HEK293 (cell line): ENCODE results near the gene ZNF37A.

ENCODE experiments used
- CTCF ChIA-PET: fragments of 350-600 bp; formaldehyde crosslinking; extraction: SDS; loops from one replicate; lab custom pipeline; 2021; ENCODE audit warnings: antibody characterized with exemption; lab: Yijun Ruan, JAX
- POLR2A ChIA-PET: fragments of 300-600 bp; formaldehyde crosslinking; extraction: SDS; loops from one replicate; lab custom pipeline; 2020; ENCODE audit warnings: antibody characterized with exemption, inconsistent platforms; lab: Yijun Ruan, JAX
- H3K27ac ChIP-seq: fragments of 200-500 bp; sonication (Bioruptor generic); 2 replicates; pipeline ENCODE4 v1.5.1; 2014; ENCODE audit warnings: low read depth, low read length, control low read depth, inconsistent platforms; ENCODE audit errors: extremely low read depth
- H3K36me3 ChIP-seq, 2 experiments: fragments of 200-500 bp in 1 of 2; sonication (Bioruptor generic) in 1 of 2; 1 replicate in 1 of 2; 2 replicates in 1 of 2; pipeline ENCODE4 v1.5.1; 2014 to 2017; ENCODE audit warnings: inconsistent platforms in 2 of 2, low read length in 2 of 2; ENCODE audit not compliant: control insufficient read depth in 2 of 2, insufficient read depth in 1 of 2
- H3K4me1 ChIP-seq: fragments of 200-500 bp; sonication (Bioruptor generic); 2 replicates; pipeline ENCODE4 v1.5.1; 2014; ENCODE audit warnings: mild to moderate bottlenecking, low read length, inconsistent platforms; ENCODE audit not compliant: control insufficient read depth, insufficient read depth
- H3K4me3 ChIP-seq: 2 replicates; pipeline ENCODE4 v1.5.1; 2011; ENCODE audit warnings: low read depth, mild to moderate bottlenecking, control low read depth, low read length, moderate library complexity
- H3K9me3 ChIP-seq: fragments of 200-500 bp; sonication (Bioruptor generic); 2 replicates; pipeline ENCODE4 v1.5.1; 2014; ENCODE audit warnings: low read depth, low read length, inconsistent platforms; ENCODE audit not compliant: control insufficient read depth, insufficient read depth
- MEIS1 ChIP-seq: sonication (generic); formaldehyde crosslinking; IDR thresholded peaks from 2 replicates; pipeline ENCODE4 v1.8.1; 2022; ENCODE audit warnings: missing genetic modification reagents, mild to moderate bottlenecking, borderline replicate concordance
- OSR2 ChIP-seq: fragments of 450-650 bp; formaldehyde crosslinking; IDR thresholded peaks from 2 replicates; pipeline ENCODE4 v1.5.1; 2016; ENCODE audit warnings: missing biosample characterization, missing genetic modification characterization
- TCF7L2 ChIP-seq: IDR thresholded peaks from 2 replicates; pipeline ENCODE4 v1.6.1; 2011; ENCODE audit warnings: low read depth, mild to moderate bottlenecking, inconsistent platforms, low read length, moderate library complexity, borderline replicate concordance
- ZBTB11 ChIP-seq: fragments of 450-650 bp; formaldehyde crosslinking; conservative IDR thresholded peaks from 2 replicates; pipeline ENCODE4 v1.5.1; 2016; ENCODE audit warnings: low read depth, missing biosample characterization, missing genetic modification characterization
- ZFP41 ChIP-seq: fragments of 450-650 bp; formaldehyde crosslinking; IDR thresholded peaks from 2 replicates; pipeline ENCODE4 v1.5.1; 2016; ENCODE audit warnings: missing biosample characterization, missing genetic modification characterization, borderline replicate concordance
- ZIC2 ChIP-seq: fragments of 450-650 bp; formaldehyde crosslinking; IDR thresholded peaks from 2 replicates; pipeline ENCODE4 v1.5.1; 2016; ENCODE audit warnings: missing biosample characterization, missing genetic modification characterization
- ZNF202 ChIP-seq: fragments of 450-650 bp; formaldehyde crosslinking; IDR thresholded peaks from 2 replicates; pipeline ENCODE4 v1.5.1; 2016; ENCODE audit warnings: missing biosample characterization, missing genetic modification characterization, borderline replicate concordance
- ZNF223 ChIP-seq: fragments of 450-650 bp; formaldehyde crosslinking; IDR thresholded peaks from 2 replicates; pipeline ENCODE4 v1.5.1; 2016; ENCODE audit warnings: missing biosample characterization, missing genetic modification characterization
- ZNF23 ChIP-seq: fragments of 450-650 bp; formaldehyde crosslinking; IDR thresholded peaks from 2 replicates; pipeline ENCODE4 v1.5.1; 2016; ENCODE audit warnings: missing biosample characterization, missing genetic modification characterization, borderline replicate concordance
- ZNF274 ChIP-seq, 2 experiments: fragments of 200-500 bp in 1 of 2; fragments of 450-650 bp in 1 of 2; sonication (Bioruptor generic) in 1 of 2; formaldehyde crosslinking in 1 of 2; IDR thresholded peaks; 2 replicates each; pipeline versions ENCODE4 v1.5.1 to v1.6.1; 2014 to 2016; ENCODE audit warnings: borderline replicate concordance in 1 of 2, inconsistent platforms in 1 of 2, low read length in 1 of 2, missing biosample characterization in 1 of 2, missing genetic modification characterization in 1 of 2
- ZNF335 ChIP-seq: fragments of 450-650 bp; formaldehyde crosslinking; conservative IDR thresholded peaks from 2 replicates; pipeline ENCODE4 v1.5.1; 2016; ENCODE audit warnings: missing biosample characterization, missing genetic modification characterization
- ZNF350 ChIP-seq: fragments of 450-650 bp; formaldehyde crosslinking; IDR thresholded peaks from 2 replicates; pipeline ENCODE4 v1.5.0; 2017; ENCODE audit warnings: missing biosample characterization, mild to moderate bottlenecking, missing genetic modification characterization
- ZNF423 ChIP-seq: fragments of 450-650 bp; formaldehyde crosslinking; IDR thresholded peaks from 2 replicates; pipeline ENCODE4 v1.5.1; 2016; ENCODE audit warnings: missing biosample characterization, missing genetic modification characterization
- ZNF48 ChIP-seq: fragments of 450-650 bp; formaldehyde crosslinking; IDR thresholded peaks from 2 replicates; pipeline ENCODE4 v1.5.1; 2016; ENCODE audit warnings: missing biosample characterization, missing genetic modification characterization
- ZNF624 ChIP-seq: fragments of 450-650 bp; formaldehyde crosslinking; IDR thresholded peaks from 2 replicates; pipeline ENCODE4 v1.5.1; 2017; ENCODE audit warnings: missing biosample characterization, missing genetic modification characterization
- TF ChIP-seq, protein P1 (sequence below): fragments of 450-650 bp; formaldehyde crosslinking; IDR thresholded peaks from 2 replicates; pipeline ENCODE4 v1.5.1; 2016; ENCODE audit warnings: missing biosample characterization, missing genetic modification characterization
- TF ChIP-seq, protein P2 (sequence below): fragments of 450-650 bp; formaldehyde crosslinking; IDR thresholded peaks from 2 replicates; pipeline ENCODE4 v1.5.1; 2016; ENCODE audit warnings: missing biosample characterization, missing genetic modification characterization
- TF ChIP-seq, protein P3 (sequence below): fragments of 450-650 bp; formaldehyde crosslinking; IDR thresholded peaks from 2 replicates; pipeline ENCODE4 v1.5.1; 2016; ENCODE audit warnings: missing biosample characterization, missing genetic modification characterization, low read depth

Gene ZNF37A

GRCh38 chr10:38127812-38128211, 33.7 kb downstream of the ZNF37A start:
- Histone ChIP-seq H3K36me3 (no peaks in the 10 kb centered on the region), H3K4me3 (no peak overlapping the region), H3K27ac (no peak overlapping the region), H3K9me3 (no peaks in the 10 kb centered on the region; the same call in 1 of the 2 replicates), H3K4me1 (no peaks in the 10 kb centered on the region)
- CTCF ChIA-PET: no interaction called here
- POLR2A ChIA-PET: no interaction called here
- TF ChIP-seq ZIC2 (tag by site-specific recombination) (no peak), ZNF274 (IDR thresholded peaks at IDR 0.05; ENCODE audit: low read length) (no peak), ZNF274 (tag by site-specific recombination; IDR thresholded peaks at IDR 0.05; ENCODE audit: borderline replicate concordance) (no peak), TCF7L2 (no peak)

- no peak overlapping the region for H3K4me3 ChIP-seq
- H3K9me3 ChIP-seq: no peaks in the 10 kb centered on the region
- TF ChIP-seq OSR2 (tag by site-specific recombination) (no peak), ZFP41 (tag by site-specific recombination) (no peak), ZNF624 (tag by site-specific recombination) (no peak), ZNF350 (tag by site-specific recombination) (no peak), ZBTB11 (tag by site-specific recombination) (no peak)
- TF ChIP-seq, protein P1, sequence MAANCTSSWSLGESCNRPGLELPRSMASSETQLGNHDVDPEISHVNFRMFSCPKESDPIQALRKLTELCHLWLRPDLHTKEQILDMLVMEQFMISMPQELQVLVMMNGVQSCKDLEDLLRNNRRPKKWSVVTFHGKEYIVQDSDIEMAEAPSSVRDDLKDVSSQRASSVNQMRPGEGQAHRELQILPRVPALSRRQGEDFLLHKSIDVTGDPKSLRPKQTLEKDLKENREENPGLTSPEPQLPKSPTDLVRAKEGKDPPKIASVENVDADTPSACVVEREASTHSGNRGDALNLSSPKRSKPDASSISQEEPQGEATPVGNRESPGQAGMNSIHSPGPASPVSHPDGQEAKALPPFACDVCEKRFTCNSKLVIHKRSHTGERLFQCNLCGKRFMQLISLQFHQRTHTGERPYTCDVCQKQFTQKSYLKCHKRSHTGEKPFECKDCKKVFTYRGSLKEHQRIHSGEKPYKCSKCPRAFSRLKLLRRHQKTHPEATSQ (tag by site-specific recombination): no peak
- no peaks in the 10 kb centered on the region for H3K4me1 ChIP-seq
- peaks cover 0 to 3% of the 10 kb centered on the region in 2 experiments; a peak in 1 of 3 replicates for H3K36me3 ChIP-seq
- POLR2A ChIA-PET: no interaction called here
- CTCF ChIA-PET: no interaction called here
- H3K27ac ChIP-seq: no peak overlapping the region
Observed at GRCh38 chr10:38143587-38143986, 49.5 kb downstream of the ZNF37A start.

- Histone ChIP-seq H3K4me3 (no peak overlapping the region), H3K36me3 (no peaks in the 10 kb centered on the region), H3K9me3 (no peaks in the 10 kb centered on the region), H3K4me1 (no peaks in the 10 kb centered on the region), H3K27ac (no peak overlapping the region)
- CTCF ChIA-PET: no interaction called here
- POLR2A ChIA-PET: no interaction called here
- TF ChIP-seq ZNF335 (tag by site-specific recombination) (no peak), MEIS1 (CRISPR knock-in tag) (no peak), ZNF48 (tag by site-specific recombination) (no peak), ZNF223 (tag by site-specific recombination) (no peak), ZNF202 (no peak), ZNF423 (no peak), ZNF23 (tag by site-specific recombination) (no peak)
- TF ChIP-seq, protein P2, sequence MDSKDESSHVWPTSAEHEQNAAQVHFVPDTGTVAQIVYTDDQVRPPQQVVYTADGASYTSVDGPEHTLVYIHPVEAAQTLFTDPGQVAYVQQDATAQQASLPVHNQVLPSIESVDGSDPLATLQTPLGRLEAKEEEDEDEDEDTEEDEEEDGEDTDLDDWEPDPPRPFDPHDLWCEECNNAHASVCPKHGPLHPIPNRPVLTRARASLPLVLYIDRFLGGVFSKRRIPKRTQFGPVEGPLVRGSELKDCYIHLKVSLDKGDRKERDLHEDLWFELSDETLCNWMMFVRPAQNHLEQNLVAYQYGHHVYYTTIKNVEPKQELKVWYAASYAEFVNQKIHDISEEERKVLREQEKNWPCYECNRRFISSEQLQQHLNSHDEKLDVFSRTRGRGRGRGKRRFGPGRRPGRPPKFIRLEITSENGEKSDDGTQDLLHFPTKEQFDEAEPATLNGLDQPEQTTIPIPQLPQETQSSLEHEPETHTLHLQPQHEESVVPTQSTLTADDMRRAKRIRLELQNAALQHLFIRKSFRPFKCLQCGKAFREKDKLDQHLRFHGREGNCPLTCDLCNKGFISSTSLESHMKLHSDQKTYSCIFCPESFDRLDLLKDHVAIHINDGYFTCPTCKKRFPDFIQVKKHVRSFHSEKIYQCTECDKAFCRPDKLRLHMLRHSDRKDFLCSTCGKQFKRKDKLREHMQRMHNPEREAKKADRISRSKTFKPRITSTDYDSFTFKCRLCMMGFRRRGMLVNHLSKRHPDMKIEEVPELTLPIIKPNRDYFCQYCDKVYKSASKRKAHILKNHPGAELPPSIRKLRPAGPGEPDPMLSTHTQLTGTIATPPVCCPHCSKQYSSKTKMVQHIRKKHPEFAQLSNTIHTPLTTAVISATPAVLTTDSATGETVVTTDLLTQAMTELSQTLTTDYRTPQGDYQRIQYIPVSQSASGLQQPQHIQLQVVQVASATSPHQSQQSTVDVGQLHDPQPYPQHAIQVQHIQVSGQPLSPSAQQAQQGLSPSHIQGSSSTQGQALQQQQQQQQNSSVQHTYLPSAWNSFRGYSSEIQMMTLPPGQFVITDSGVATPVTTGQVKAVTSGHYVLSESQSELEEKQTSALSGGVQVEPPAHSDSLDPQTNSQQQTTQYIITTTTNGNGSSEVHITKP (tag by site-specific recombination): no peak
- TF ChIP-seq, protein P3, sequence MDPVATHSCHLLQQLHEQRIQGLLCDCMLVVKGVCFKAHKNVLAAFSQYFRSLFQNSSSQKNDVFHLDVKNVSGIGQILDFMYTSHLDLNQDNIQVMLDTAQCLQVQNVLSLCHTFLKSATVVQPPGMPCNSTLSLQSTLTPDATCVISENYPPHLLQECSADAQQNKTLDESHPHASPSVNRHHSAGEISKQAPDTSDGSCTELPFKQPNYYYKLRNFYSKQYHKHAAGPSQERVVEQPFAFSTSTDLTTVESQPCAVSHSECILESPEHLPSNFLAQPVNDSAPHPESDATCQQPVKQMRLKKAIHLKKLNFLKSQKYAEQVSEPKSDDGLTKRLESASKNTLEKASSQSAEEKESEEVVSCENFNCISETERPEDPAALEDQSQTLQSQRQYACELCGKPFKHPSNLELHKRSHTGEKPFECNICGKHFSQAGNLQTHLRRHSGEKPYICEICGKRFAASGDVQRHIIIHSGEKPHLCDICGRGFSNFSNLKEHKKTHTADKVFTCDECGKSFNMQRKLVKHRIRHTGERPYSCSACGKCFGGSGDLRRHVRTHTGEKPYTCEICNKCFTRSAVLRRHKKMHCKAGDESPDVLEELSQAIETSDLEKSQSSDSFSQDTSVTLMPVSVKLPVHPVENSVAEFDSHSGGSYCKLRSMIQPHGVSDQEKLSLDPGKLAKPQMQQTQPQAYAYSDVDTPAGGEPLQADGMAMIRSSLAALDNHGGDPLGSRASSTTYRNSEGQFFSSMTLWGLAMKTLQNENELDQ (tag by site-specific recombination): no peak
Observed at GRCh38 chr10:38146579-38147333, 52.6 kb downstream of the ZNF37A start.
